GM18526 (cell line): ENCODE measurements around the gene KCTD1.

Experiments
- POLR2A ChIP-seq: IDR thresholded peaks from 3 replicates; pipeline ENCODE4 v1.6.1; 2011; ENCODE audit not compliant: insufficient read length; ENCODE audit errors: extremely low read depth

KCTD1 gene

DNA sequence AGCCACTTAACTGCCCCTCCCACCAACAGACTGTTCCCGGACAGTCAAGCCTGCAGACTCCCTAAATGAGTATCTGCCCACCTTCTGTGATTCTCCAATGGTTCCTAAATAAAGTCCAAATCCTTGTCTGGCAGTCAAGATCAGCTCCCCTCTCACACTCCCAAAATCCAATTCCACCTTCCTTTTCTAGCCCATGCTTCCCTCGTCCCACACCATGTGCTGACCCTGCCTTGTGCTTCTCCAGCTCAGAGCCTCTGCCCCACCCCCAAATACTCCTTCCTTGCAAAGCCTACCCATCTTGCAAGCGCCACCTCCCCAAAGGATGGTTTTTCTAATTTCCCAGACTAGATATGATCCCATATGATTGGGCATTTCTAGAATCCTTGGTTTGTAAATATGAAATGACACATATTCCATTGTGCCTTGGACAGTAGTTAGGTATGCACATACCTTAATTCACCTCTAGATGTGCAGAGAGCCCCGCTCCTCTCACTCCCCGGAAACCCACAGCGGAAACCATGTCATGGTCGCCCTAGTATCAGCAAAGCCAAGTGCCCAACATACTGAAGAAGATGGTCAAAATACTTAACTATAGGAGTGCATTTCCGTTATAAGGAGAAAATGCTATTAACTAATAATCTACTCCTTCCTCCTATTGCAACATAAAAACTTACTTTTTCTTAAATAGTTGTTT, 97.2 kb downstream of the KCTD1 start:
- TF ChIP-seq POLR2A, result no peak

- no peak for TF ChIP-seq POLR2A
Observed at GRCh38 chr18:26448714-26449159, 99.6 kb downstream of the KCTD1 start.

DNA sequence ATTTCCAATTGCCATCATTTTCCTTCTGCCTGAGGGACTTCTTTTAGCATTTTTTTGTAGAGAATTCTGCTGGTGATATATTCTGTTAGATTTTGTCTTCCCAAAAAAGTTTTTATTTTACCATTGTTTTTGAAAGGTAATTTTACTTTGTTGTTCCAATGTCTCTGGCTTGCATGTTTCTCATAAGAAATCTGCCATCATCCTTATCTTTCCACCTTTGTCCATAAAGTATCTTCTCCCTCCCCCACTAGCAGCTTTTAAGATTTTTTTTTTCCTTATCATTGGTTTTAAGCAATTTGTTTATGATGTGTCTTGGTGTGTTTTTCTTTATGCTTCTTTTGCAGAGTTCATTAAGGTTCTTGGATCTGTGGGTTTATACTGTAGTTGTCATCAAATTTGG, 104.5 kb downstream of the KCTD1 start:
- TF ChIP-seq POLR2A, result no peak

GRCh38 chr18:26442126-26442525, 106.2 kb downstream of the KCTD1 start:
- TF ChIP-seq POLR2A, result no peak

- TF ChIP-seq POLR2A, result no peak
Observed at GRCh38 chr18:26440644-26441043, 107.7 kb downstream of the KCTD1 start.

- no peak for TF ChIP-seq POLR2A
Observed at GRCh38 chr18:26439537-26439936, 108.8 kb downstream of the KCTD1 start.

DNA sequence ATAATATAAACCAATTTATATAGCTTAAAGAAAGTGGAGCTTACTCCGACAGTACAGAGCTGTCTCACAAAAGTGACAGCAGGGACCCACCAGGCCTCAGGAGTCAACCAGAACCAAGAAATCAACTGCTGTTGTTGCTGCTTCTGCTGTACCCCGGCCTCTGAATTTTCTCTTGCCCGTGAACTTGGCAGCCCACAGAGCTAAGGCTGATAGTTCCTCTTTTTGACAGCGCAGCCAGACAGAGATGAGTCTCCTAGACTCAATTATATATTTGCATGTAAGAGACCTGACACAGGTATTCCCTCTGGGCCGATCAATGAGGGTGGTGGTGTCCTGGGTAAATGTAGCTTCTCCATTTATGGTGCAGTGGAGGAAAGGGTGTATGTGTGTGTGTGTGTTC, 109.4 kb downstream of the KCTD1 start:
- no peak for TF ChIP-seq POLR2A

DNA sequence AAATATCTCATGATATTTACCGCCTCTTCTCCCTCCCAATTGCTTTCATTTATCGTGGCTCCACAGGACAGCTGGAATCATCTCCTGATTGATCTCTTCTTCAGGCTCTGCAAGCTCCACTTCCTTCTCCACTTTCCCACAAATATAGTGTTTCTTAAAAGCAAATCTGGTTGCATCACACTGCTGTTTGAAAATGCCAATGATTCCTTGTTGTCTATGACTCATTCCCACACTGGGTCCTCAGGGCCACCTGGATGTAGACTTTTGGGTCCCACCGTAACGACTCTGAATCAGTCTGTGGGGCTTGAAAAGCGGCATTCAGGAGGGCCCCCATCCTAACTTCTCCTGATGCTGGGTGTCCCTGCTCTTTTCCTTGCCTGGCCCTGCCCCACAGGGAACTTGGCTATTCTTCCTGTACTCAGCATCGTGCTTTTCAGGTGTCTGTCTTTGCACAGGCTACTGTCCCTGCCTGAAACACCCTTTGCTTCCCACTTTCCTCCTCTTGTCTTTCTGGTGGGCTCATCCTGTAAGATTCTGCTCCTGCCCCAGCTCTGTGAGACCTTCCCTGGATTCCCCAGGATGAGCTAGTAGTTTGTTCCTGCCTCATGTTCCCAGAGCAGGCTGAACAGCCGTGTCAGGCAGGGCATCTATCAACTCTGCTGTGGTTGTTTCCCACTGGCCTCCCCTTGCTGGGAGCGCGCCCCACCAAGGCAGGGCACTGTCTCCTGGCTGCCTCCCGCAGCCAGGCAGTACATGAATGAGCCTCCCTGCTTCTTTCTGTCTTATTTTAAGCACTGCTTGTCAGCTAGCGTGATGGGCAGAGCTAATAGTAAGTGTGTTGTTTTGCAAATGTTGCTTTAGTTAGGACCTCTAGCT, 111.9 kb downstream of the KCTD1 start:
- no peak for TF ChIP-seq POLR2A

DNA sequence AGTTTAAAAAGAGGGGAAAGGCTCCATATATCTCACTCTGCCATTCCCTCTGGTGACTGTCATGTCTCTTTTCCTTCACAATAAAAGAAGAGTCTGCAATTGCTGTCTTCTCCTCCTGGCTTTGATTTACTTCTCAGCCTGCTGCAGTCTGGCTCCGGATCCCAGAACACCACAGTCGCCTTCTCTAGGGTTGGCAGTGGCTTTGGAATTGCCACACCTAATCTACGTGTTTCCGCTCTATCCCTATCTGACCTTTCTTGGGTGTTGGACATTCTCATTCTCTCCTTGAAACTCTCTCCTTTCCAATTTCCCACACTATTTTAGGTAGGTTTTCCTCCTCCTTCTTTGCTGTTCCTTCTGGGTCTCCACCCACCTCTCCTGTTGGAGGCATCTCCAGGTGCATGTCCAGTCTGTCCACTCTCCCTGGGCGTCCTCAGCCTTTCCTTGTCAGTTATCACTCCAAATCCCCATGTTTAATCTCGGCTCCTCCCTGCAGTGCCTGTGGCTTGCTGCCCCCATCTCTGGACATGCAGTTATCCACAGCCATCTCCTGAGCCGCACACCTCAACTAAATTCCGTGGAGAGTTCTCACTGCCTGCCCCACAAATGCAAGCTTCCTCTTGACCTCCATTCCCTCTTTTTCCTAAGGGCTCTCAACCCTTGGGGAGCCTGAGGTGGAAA, 112.8 kb downstream of the KCTD1 start:
- TF ChIP-seq POLR2A, result no peak

DNA sequence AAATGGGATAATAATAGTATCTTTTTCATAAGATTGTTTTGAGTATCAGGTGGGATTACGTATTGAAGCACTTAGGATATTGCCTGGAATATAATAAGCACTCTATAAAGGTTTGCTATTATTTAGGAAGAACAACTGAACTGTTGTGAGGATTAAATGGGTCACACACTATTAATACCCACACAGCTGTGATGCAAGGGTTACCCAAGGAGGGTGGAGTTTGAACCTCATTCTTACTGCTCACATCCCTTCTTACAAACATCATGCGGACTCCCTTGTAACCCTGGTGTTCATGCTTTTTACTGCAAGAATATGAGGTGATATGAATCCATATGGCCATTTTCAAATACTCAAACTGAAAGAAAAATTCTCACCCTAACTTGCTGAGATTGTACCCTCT, 113.5 kb downstream of the KCTD1 start:
- TF ChIP-seq POLR2A, result no peak

DNA sequence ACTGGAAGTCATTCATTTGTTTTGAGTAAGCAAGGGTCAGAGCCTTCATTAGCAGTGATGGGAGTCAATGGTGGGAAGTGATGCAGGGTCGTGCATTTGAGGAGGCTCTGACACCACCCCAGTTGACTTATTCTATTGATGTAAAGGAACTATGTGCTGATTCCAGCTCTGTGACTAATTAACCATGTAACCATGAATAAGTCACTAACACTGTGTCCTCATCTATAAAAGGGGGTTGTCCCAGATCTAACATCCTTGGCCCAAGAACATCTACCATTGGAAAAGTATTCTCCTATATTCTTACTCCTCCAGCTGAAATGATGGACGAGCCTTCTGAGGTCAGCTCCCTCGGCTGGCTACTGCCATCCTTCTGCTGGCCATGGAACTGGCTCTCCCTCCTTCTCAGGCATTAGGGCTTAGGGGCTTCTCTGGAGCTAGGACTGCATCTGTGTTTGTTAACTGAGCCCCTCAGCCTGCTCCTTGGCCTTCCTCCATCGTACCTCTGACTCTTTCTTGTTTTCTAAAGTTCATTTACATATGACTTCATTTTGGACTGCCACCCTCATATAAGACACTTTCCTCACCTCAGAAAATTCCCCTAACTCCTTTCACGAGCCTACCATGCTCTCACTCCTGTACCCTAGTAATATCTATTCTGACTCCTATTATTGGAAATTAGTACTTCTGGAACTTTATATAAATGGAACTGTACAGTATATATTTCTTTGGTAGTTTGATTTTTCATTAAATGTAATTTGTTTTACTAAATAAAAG, 115.5 kb downstream of the KCTD1 start:
- TF ChIP-seq POLR2A, result no peak

DNA sequence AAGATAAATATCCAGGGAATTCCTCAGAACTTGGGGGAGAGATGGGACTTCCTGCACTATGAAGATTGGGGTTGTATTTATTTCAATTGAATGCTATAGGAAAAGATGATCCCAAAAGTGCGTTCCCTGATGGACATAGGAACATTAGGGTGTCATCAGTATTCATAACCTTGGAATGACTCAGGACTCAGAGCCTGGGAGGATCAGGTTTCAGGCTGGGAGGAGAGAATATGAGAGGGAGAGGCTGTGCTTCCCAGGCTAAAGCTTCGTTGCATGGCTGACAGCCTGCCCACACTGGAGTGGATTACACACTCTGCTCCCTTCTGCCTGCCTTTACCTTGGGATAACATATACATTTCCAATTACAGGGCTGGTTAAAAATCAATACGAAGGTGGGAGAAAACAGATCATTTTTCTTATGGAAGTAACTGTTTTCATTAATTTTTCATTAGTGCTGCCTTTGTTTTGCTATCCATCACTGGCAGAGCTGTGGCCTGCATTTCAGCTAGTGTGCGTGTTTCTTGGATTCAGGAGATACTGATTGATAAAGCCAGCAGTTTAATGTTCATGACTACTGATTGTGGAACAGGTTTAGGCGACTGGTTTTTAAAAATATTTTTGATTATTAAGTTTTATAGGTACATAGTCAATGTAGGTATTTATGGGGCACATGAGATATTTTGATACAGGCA, 118.7 kb downstream of the KCTD1 start:
- no peak for TF ChIP-seq POLR2A

DNA sequence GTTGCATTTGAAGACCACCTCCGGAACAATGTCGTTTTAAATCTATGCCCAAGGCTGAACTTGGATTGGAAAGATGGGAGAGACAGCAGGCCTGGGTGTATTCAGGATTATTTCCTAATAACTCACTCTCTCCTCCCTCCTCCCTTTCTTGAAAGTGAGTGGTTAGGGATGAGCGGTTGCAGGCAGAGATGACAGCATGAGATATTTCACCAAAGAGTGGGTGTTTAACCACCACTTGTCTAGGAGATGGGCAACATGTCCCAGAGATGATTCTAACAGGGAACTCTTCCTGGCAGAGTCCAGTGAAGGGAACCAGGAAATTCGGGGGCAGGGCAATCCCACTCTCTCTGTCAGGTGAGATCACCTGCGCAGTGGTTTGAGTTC, 123.2 kb downstream of the KCTD1 start:
- no peak for TF ChIP-seq POLR2A

- no peak for TF ChIP-seq POLR2A
Observed at GRCh38 chr18:26424428-26425147, 123.8 kb downstream of the KCTD1 start.
